Stimulated activated CD4-positive, alpha-beta T cell treated with anti-CD3 and anti-CD28 coated beads, Interleukin-2, amount 100 ng/mL, for 48 hours (primary cell): ENCODE results near the gene COG8.
A peak's percentile ranks its signal among the peaks of the same experiment; 100 is the strongest.
"Not testable (repeated sequence)": the region's sequence is repeated elsewhere in the genome, so short reads cannot be mapped to it uniquely, and the experiment has no call there.

ENCODE experiments used
- DNase-seq, 2 donors: peaks; one replicate each; pipeline ENCODE4 v3.0.0-alpha.2; 2020

The COG8 gene, protein sequence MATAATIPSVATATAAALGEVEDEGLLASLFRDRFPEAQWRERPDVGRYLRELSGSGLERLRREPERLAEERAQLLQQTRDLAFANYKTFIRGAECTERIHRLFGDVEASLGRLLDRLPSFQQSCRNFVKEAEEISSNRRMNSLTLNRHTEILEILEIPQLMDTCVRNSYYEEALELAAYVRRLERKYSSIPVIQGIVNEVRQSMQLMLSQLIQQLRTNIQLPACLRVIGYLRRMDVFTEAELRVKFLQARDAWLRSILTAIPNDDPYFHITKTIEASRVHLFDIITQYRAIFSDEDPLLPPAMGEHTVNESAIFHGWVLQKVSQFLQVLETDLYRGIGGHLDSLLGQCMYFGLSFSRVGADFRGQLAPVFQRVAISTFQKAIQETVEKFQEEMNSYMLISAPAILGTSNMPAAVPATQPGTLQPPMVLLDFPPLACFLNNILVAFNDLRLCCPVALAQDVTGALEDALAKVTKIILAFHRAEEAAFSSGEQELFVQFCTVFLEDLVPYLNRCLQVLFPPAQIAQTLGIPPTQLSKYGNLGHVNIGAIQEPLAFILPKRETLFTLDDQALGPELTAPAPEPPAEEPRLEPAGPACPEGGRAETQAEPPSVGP

DNA sequence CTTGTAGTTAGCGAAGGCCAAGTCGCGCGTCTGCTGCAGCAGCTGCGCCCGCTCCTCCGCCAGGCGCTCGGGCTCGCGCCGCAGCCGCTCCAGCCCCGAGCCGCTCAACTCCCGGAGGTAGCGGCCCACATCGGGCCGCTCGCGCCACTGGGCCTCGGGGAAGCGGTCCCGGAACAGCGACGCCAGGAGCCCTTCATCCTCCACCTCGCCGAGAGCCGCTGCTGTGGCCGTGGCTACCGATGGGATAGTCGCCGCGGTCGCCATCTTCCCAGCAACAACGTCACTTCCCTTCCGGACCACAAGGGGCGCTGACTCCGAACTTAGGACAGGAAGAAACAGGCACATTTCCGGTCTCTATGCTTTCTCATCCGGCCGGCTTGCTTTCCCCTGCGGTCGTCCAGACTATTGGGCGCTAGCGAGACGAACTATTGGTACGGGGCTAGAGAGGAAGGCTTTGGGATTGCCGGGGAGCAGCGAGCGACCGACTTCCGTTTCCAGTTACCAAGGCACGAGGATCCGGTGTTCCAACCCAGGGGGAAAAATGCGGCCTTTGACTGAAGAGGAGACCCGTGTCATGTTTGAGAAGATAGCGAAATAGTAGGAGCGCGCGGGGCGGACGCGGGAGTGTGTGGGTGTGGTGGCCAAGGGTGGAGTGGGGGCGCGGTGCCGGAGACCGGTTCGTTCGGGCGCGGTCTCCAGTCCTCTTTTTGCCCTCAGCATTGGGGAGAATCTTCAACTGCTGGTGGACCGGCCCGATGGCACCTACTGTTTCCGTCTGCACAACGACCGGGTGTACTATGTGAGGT is at the start of gene COG8, which contains the start of gene NIP7:
Gene COG8, minus strand, starts transcription at position 276 of the 806 bp plus-strand sequence. Its CDS starts 12 bp downstream, at position 264.
Gene NIP7, plus strand, starts transcription at position 484 of the 806 bp plus-strand sequence. Its CDS starts 58 bp downstream, at position 542.
- DNase-seq: peak; percentile 88

DNA sequence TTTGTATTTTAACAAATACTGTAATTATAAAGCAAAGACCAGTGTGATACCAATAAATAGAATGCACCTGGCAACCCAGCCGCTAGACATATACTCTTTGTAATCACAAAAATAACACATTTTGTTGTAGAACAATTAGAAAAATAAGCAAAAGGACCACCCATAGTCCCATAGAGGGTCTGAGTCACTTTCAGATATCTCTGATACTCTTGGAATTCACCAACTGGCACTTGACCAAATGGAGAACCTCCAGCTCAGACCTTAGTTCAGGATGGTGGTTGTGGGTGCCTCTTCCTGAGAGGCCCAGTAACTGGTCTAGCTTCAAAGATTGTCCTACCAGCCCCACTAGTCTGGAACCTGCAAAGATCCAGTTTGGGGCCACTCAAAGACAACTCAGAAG is 47.2 kb upstream of the COG8 start:
- no peak for DNase-seq

DNA sequence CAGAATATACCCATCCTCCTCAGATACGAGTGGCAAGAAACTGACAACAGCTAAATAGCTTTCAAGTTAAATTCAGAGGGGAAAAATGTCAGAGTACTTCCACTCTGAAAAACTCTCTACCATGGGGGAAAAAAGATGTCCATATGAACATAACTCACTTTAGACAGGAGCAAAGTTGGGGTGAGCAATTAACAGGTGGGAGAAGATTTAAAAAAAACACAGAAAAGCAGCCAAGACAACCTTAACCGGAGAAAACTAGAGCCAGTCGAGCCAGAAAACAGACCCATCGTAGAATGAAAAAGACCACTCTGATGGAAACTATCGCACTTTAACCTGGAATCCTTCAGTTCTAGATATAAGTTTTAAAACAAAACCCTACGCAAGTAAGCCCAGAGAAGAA is 45.6 kb upstream of the COG8 start:
- no peak for DNase-seq

DNA sequence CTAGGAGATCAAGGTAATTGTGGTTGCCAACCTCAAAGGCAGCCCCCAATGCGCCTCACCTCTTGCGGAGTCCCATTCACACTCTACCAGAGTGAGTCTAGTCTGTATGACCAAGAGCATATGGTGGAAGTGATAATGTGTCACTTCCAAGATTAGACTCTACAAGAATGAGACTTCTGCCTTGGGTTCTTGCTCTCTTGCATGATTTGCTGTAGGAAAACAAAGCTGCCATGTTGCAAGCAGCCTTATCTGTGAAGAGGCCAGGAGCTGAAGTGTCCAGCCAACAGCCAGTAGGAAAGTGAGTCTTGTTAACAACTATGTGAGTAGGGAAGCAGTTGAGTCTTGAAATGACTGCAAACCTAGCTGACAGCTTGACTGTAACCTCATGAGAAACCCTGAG is 43.1 kb upstream of the COG8 start:
- no peak for DNase-seq

DNA sequence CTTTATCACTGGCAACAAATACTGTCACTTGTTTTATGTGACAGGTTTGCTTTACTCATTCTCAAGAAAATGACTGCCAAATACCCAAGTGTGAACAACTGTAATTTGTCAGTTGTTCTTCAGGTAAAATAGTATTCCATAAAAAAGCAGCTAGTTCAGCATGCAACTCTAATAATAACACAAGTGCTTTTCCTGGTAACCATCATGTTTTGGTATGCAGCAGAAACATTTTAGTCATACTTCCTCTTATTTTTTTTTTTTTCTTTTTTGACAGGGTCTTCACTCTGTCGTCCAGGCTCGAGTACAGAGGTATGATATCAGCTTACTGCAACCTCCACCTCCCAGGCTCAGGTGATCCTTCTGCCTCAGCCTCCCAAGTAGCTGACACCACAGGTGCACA is 41.9 kb upstream of the COG8 start:
- no peak for DNase-seq

DNA sequence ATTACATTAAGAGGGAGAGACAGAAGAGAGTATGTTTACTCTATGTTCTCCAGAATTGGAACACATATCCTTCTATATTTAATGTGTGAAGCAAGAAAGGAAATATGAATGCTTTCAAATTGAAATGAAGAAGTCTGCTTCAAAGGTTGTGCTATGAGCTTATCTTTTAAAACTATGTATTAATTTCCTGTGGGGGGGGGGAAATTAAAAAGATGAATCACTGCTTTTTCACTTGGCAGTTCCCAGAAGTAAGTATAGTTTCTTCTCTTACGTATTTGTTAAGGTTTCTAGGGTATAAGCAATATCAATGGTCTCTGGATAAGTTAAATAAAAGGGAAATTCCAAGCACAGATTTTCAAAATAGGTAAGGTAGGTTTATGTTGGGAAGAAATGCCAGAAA is 39.4 kb upstream of the COG8 start:
- no peak for DNase-seq

DNA sequence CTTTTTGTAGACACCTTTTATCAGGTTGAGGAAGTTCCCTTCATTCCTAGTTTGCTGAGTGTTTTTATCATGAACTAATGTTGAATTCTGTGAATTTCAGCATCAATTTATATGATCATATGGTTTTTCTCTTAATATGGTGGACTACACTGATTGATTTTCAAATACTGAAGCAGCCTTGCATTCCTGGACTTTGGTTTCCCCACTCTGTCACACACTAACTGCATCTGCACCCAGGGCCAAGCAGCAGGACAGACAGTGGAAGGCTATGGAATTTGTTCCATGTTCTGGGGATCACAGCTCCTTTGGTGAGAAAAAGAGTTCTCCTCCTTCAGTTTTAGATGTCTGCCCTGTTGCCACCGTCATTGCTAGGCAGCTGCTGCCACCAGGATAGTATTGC is 38.7 kb upstream of the COG8 start:
- no peak for DNase-seq

DNA sequence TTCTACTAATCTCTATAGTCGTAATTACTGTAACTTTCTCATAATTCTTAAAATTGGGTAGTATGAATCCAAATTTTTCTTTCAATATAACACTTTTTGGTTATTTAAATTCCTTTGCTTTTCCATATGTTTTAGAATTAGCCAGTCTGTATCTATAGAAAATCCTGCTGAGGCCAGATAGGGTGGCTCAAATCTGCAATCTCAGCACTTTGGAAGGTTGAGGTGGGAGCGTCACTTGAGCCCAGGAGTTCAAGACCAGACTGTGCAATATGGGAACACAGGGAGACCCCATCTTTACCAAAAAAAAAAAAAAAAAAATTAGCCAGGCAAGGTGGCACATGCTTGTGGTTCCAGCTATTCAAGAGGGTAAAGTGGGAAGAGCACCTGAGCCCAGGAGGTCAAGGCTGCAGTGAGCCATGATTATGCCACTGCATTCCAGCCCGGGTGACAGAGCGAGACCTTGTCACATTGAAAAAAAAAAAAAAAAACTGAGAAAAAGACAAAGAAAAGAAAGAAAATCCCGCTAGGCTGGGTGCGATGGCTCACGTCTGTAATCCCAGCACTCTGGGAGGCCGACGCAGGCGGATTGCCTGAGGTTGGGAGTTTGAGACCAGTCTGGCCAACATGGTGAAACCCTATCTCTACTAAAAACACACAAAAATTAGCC is 37.2 kb upstream of the COG8 start:
- no peak for DNase-seq

DNA sequence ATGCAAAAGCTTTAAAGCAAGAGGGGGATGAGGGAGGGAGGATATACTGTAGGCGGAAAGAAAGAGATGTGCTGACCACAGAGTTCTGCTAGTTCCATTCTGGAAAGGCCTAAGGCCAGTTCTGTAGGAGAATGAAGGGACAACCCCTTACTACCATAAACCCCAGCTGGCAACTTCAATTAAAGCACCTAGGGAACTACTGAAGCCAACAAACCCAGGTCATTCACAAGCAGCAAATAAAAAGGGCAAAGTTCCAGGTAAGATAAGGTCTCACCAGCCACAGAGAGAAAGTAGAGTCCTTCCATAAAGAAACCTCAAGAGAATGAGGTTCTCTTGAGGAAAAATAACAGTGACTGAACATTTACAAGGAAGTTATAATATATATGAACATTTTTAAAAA is 33.7 kb upstream of the COG8 start:
- DNase-seq: no peak

DNA sequence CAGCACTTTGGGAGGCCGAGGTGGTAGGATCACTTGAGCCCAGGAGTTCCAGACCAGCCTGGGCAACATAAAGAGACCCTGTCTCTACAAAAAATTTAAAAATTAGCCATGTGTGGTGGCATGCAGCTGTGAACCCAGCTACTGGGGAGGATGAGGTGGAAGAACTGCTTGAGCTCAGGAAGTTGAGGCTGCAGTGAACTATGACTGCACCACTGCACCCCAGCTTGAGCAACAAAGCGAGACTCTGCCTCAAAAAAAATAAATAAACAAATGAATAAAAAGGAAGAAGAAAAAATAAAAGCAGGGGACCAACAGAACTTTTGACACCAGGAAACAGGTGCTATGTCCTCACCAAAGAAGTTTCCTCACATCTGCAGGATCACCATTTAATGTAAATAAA is 32.2 kb upstream of the COG8 start:
- no peak for DNase-seq

DNA sequence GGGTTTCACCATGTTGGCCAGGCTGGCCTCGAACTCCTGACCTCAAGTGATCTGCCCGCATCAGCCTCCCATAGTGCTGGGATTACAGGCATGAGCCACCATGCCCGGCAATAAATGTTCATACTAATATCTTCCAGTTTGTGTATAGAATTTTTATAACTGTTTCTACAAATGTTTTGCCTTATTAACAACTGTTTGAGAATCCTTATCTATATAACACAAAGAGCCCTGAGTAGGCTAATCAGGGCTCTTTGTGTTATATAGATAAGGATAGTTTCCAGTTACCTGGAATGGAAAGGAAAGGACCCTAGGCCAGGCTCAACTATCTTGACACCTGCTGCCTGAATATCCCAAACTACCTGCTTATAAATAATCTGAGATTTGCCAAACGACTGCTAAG is 29.5 kb upstream of the COG8 start:
- no peak for DNase-seq

DNA sequence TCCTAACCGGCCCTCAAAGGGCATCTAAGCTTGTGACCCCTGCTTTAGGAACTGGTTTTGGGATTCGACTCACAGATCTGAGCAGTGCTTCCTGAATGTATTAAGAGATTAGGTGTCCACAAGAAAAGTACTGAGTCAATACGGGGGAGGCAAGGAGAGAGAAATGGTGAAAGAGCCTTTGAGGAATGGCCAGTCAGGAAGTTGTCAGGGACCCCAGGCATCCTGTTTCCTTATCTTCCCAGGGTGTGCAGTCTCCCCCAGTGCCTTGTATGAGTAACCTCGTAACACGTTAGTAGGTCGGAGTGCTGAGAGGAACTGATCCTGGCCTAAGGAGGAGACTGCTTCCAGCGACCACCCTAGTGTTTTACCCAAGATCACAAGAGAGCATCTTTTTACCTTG is 28.6 kb upstream of the COG8 start:
- no peak for DNase-seq

DNA sequence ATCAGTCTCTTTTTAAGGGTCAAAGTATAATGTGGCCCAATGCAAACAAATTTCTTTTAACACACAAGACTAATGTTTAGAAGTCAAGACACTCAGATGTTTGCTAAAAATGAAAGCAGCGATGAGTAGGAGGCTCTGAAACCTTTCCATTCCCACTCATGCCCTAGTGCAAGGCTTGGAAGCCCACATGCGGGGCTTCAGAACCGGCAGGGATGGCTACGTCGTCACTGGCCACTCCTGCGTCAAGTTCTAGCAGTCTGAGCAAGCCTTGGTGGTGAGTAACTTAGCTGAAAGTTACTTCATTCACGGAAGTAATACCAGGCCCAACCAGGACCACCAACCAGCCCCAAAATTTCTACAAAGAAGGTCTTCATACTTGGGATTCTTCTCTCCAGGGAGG is 27.1 kb upstream of the COG8 start:
- DNase-seq: peak; percentile 9 to 14

DNA sequence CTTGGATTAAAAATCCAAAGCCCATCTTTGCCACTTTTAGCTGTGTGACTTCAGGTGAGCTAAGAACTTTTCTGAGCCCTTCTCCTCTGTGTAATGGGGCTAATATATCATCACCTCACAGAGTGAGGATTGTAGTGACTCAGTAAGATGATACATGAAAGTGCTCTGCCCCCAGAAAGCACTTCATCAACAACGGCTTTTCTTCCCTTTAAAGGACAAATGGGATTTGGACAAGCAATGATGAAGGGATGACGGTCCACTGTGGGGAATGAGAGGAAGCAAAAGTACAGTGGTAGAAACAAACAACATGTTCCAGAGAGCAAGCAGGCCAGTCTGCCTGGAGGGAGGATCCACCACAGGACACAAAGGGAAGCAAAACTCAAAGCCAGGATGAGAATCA is 26.5 kb upstream of the COG8 start:
- DNase-seq: no peak

DNA sequence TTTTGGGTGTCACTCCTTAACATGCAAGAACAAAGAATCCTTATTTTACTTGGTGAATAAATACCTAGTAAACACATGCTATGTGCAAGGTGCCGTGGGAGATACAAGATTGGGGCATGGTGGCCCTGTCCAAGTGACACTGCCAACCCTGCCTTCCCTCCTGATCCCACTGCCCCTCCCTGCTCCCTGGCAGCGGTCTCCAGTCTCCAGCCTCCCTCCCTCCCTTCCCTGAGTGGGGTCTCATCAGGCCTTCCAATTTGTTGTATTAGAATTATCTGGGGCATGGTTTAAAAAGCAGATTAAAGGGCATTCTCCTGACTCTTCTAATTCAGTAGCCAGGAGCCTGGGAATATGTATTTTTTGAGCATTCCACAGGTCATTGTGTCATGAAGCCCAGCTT is 24.7 kb upstream of the COG8 start:
- no peak for DNase-seq

DNA sequence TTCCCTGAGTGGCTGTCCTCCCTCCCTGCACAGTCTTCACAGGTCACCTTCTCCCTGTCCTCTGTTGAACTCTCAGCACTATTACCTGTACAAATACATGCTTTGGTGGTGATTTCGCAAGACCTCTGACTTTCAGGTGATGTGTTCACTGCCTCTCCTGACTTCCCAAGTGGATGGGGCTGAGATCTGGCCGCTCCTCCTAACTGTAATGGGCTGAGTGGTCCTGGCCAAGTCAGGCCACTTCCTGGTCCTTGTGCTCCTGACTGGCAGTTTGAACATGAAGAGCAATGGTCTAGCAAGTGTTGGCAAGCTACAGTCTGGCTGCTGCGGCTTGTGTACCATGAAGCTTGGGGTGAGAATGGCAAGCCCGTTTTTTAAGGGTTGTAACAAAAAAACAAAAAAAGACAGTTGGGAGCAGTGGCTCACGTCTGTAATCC is 23.9 kb upstream of the COG8 start:
- no peak for DNase-seq

DNA sequence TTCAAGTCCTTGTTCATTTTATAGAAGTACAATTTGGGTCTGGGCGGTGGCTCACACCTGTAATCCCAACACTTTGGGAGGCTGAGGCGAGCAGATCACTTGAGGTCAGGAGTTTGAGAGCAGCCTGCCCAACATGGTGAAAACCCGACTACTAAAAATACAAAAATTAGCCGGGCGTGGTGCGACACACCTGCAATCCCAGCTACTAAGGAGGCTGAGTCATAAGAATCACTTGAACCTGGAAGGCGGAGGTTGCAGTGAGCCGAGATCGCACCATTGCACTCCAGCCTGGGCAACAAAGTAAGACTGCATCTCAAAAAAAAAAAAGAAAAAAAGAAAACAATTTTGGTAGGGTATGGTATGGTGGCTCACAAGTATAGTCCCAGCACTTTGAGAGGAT is 20.7 kb upstream of the COG8 start:
- not testable (repeated sequence) for DNase-seq

DNA sequence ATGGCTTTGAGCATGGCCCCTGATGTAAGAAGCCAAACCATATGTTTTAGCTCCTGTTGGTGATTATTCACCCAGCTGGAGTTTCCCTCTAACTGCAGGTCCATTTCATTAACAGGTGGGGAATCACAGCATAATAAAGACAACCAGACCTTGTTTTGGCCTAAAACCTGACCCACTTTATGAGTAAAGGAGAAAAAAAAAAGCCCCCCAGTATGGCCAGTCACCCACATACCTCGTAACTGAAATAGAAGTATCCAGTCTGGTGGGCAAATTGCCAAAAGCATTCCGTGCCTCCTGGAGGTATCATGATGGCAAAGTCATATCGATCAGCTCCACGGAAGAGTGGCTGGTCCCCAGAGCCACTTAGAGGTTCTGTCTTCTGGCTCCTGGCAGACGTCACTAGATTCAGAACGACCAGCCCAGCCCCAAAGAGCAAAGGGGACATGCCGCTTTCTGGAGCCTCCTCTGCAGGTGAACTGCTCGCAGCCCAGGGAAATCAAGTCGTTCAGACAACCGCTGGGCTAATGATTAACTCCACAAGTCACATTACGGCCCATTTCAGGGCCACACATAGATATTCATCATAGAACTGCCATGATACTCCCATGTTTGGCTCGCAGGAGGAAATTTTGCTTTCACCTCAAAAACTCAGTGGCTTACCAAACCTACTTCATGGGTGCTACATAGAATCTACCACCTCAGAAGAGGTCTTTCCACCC is 12.1 kb upstream of the COG8 start, which contains the start of gene TMED6:
Gene TMED6, minus strand, starts transcription at position 478 of the 719 bp plus-strand sequence. Its CDS starts 33 bp downstream, at position 445.
- no peak for DNase-seq

DNA sequence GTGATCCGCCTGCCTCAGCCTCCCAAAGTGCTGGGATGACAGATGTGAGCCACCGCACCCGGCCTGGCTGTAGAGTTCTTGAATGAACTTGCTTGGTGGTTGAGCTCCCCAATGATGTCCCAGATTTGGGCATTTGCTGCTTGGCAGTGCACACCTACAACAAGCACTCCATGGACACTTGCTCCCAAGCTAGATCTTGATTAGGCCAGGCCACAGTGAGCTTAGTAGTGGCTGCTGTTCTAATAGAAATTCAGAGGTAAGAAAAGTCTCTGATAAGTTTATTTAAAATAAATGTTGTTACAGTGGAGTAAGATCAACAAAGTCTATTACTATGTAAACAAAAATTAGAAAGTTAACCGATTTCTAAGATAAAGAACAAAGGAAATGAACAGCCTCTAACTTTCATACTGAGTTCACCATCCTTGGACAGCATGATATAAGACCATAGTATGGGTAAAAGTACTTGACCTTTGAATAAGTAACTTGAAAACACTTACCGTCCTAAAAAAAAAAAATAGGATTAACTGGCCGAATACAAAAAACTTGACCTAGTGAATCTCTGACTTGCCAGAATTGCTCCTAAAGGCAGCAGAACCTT is 11.3 kb upstream of the COG8 start:
- no peak for DNase-seq

DNA sequence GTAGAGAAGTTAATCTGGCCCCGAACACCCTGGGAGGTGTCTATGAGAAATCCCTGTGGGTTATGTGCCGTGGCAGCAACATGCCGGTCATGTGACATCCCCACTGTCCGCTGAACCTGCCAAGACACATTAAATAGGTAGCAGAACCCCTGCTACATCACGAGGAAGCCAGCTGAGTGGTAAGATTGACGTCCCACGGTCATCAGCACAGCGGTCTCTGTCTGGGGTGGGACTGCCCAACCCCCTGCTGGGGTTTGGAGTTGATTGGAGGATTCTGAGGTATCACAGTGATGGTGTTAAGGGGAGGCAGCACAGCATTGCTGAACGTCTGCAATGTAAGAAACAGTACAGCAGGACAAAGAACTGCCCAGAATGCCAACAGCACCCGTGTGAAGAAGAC is 10.2 kb upstream of the COG8 start:
- no peak for DNase-seq

DNA sequence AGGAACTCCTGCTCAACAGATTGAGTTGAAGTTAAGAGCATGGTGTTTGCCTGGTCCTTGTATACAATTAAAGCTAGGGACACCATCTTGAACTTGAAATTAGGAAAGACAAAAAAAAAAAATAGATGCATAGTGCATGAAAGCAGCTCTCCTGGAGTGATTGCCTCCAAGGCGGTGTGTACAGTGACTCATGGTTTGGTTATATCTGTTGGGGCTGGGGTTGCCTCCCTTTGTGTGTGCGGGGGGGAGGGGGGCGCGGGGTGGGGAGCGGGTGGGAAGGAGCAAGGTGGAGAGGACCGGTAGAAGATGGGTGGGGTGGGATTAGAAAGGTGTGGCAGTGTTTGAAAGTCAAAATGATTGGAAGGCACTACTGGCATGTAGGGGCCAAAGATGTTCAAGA is 8.9 kb upstream of the COG8 start:
- no peak for DNase-seq

DNA sequence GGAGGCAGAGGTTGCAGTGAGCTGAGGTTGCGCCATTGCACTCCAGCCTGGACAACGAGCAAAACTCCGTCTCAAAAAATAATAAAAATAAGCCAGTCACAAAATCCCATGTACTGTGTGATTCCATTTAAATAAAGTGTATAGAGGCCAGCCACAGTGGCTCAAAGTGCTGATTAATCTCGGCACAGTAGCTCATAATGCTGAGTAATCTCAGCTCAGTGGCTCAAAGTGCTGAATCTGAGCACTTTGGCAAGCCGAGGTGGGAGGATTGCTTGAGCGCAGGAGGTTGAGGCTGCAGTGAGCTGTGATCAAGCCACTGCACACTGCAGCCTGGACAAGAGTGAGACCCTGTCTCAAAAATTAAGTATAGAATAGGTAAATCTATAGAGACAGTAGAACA is 7.3 kb upstream of the COG8 start:
- no peak for DNase-seq
